ENCODE results near the gene GTF3C5.
A peak's percentile ranks its signal among the peaks of the same experiment; 100 is the strongest.

The GTF3C5 gene

DNA sequence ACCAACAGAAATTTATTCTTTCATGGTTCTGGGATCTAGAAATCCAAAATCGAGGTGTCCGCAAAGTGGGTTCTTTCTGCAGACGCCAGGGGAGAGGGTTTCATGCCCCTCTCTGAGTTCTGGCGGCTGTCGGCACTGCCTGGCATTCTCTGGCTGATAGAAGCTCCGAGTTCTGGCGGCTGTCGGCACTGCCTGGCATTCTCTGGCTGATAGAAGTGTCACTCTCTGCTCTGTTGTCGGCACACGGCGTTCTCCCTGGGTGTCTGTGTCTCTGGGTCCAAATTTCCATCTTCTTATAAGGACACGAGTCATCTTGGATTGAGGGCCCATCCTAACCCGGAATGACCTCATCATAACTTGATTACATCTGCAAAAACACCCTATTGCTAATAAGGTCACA, 44.7 kb upstream of the GTF3C5 start:
- peak overlapping the region; percentile 99 for H3K9ac ChIP-seq (ENCODE audit: low read depth, low read length, poor library complexity, severe bottlenecking)
- H3K4me1 ChIP-seq (ENCODE audit: insufficient read depth, low read length, poor library complexity, severe bottlenecking) = peaks cover 80% of the 10 kb centered on the region
- peaks cover 23% of the 10 kb centered on the region for H3F3A ChIP-seq (ENCODE audit: low read depth)
- H3K36me3 ChIP-seq (ENCODE audit: insufficient read depth, low read length) = peaks cover 49% of the 10 kb centered on the region
- no peaks in the 10 kb centered on the region for H3K27me3 ChIP-seq (ENCODE audit: insufficient read depth, low read length, poor library complexity, severe bottlenecking)
- no peak for TF ChIP-seq EZH2phosphoT487 (IDR thresholded peaks at IDR 0.05; ENCODE audit: borderline replicate concordance)
- TF ChIP-seq, protein P1, sequence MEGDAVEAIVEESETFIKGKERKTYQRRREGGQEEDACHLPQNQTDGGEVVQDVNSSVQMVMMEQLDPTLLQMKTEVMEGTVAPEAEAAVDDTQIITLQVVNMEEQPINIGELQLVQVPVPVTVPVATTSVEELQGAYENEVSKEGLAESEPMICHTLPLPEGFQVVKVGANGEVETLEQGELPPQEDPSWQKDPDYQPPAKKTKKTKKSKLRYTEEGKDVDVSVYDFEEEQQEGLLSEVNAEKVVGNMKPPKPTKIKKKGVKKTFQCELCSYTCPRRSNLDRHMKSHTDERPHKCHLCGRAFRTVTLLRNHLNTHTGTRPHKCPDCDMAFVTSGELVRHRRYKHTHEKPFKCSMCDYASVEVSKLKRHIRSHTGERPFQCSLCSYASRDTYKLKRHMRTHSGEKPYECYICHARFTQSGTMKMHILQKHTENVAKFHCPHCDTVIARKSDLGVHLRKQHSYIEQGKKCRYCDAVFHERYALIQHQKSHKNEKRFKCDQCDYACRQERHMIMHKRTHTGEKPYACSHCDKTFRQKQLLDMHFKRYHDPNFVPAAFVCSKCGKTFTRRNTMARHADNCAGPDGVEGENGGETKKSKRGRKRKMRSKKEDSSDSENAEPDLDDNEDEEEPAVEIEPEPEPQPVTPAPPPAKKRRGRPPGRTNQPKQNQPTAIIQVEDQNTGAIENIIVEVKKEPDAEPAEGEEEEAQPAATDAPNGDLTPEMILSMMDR (conservative IDR thresholded peaks at IDR 0.05; ENCODE audit: low read length) = no peak
- H2AFZ ChIP-seq (ENCODE audit: low read length) = no peak overlapping the region
- no peaks in the 10 kb centered on the region for H3K9me3 ChIP-seq (ENCODE audit: insufficient read depth, low read depth, low read length)
- H3K4me2 ChIP-seq (ENCODE audit: low read depth, low read length, poor library complexity, severe bottlenecking) = peak overlapping the region; percentile 95
- no peaks in the 10 kb centered on the region for H3K9me2 ChIP-seq (replicated peaks; ENCODE audit: low read depth, low read length)
- H3K4me3 ChIP-seq (ENCODE audit: low read length, poor library complexity, severe bottlenecking) = peak overlapping the region; percentile 67
- H3K79me2 ChIP-seq (ENCODE audit: insufficient read depth, low read length) = peaks cover 100% of the 10 kb centered on the region
- H4K20me1 ChIP-seq (ENCODE audit: insufficient read depth, low read length, poor library complexity, severe bottlenecking) = peaks cover 7% of the 10 kb centered on the region

DNA sequence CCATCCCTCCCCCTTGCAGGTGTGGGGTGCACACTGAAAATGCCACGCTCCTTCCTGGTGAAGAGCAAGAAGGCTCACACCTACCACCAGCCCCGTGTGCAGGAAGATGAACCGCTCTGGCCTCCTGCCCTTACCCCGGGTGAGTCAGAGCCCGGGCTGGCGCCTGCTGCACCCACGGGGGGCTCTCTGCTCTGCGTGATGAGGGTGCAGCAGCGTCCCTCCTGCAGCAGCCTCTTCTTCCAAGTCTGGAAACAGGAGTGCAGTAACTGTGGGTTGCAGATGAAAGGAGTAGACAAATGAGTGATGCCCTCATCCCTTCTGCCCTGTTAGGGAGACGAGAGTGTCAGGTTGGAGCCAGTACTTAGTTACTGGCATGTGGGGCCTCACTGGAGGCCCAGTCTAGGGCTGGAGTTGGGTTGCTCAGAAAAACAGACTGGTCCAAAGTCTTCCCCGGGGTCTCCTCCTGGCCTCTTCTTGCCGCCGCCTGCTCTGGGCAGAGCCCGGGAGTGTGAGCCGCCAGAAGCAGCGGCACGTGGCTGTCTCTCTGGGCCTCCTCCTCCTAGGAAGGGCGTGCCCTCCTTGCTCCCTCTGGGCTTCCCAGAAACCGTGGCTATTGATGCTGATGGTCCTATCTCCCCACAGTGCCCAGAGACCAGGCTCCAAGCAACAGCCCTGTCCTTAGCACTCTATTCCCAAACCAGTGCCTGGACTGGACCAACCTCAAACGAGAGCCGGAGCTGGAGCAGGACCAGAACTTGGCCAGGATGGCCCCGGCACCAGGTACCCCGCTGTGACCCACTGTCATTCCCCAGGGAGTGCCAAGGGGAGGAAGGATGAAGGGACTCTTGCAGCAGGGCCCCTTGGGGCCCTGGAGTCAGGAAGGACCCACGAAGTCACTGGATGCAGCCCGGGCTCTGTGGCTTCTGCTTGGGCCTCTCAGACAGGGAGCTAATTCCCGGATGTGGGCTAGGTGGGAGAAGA, 43.9 kb upstream of the GTF3C5 start:
- Histone ChIP-seq H3K36me3 (ENCODE audit: insufficient read depth, low read length) (peaks cover 53% of the 10 kb centered on the region), H3K79me2 (ENCODE audit: insufficient read depth, low read length) (peaks cover 93% of the 10 kb centered on the region), H2AFZ (ENCODE audit: low read length) (no peak overlapping the region), H3K4me3 (ENCODE audit: low read length, poor library complexity, severe bottlenecking) (peak overlapping the region; percentile 67), H4K20me1 (ENCODE audit: insufficient read depth, low read length, poor library complexity, severe bottlenecking) (peaks cover 7% of the 10 kb centered on the region), H3K4me1 (ENCODE audit: insufficient read depth, low read length, poor library complexity, severe bottlenecking) (peaks cover 81% of the 10 kb centered on the region), H3K4me2 (ENCODE audit: low read depth, low read length, poor library complexity, severe bottlenecking) (peak overlapping the region; percentile 95), H3K27me3 (ENCODE audit: insufficient read depth, low read length, poor library complexity, severe bottlenecking) (no peaks in the 10 kb centered on the region), H3F3A (ENCODE audit: low read depth) (peaks cover 28% of the 10 kb centered on the region), H3K9me2 (replicated peaks; ENCODE audit: low read depth, low read length) (no peaks in the 10 kb centered on the region), H3K9me3 (ENCODE audit: insufficient read depth, low read depth, low read length) (no peaks in the 10 kb centered on the region), H3K9ac (ENCODE audit: low read depth, low read length, poor library complexity, severe bottlenecking) (peak overlapping the region; percentile 99)
- TF ChIP-seq, protein P1 (conservative IDR thresholded peaks at IDR 0.05; ENCODE audit: low read length) = no peak
- TF ChIP-seq EZH2phosphoT487 (IDR thresholded peaks at IDR 0.05; ENCODE audit: borderline replicate concordance) = no peak

DNA sequence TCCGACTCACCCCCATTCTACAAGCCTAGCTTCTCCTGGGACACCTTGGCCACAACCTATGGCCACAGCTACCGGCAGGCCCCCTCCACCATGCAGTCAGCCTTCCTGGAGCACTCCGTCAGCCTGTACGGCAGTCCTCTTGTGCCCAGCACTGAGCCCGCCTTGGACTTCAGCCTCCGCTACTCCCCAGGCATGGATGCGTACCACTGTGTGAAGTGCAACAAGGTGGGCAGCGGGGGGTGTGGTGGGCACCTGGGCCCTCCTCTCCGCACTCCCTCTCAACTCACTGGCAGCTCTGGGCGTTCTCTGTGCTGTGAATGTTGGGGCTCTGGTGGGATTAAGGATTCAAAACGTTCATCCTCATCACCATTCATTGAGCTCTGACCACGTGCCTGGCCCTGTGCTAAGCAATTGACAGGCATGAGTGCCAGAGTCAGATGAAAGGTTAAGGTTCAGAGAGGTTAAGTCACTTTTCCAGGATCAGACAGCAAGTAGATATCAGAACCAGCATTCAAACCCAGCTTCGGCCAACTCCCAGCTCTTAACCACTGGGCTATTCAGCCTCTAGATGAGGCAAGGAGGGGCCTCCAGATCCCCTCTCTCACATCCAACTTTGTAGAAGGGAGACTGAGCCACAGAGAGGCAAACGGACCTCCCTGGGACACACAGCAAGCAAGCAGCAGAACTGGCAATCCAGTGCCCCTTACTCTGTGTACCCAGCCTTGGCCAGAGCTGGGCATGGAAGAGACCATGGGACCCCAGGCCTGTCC, 42.4 kb upstream of the GTF3C5 start:
- Histone ChIP-seq H2AFZ (ENCODE audit: low read length) (no peak overlapping the region), H3K9ac (ENCODE audit: low read depth, low read length, poor library complexity, severe bottlenecking) (no peak overlapping the region), H3K4me1 (ENCODE audit: insufficient read depth, low read length, poor library complexity, severe bottlenecking) (peaks cover 82% of the 10 kb centered on the region), H3K4me2 (ENCODE audit: low read depth, low read length, poor library complexity, severe bottlenecking) (peak overlapping the region; percentile 95), H3K9me3 (ENCODE audit: insufficient read depth, low read depth, low read length) (no peaks in the 10 kb centered on the region), H3K36me3 (ENCODE audit: insufficient read depth, low read length) (peaks cover 64% of the 10 kb centered on the region), H3F3A (ENCODE audit: low read depth) (peaks cover 37% of the 10 kb centered on the region), H4K20me1 (ENCODE audit: insufficient read depth, low read length, poor library complexity, severe bottlenecking) (peaks cover 7% of the 10 kb centered on the region), H3K4me3 (ENCODE audit: low read length, poor library complexity, severe bottlenecking) (no peak overlapping the region), H3K79me2 (ENCODE audit: insufficient read depth, low read length) (peaks cover 86% of the 10 kb centered on the region), H3K27me3 (ENCODE audit: insufficient read depth, low read length, poor library complexity, severe bottlenecking) (no peaks in the 10 kb centered on the region), H3K9me2 (replicated peaks; ENCODE audit: low read depth, low read length) (no peaks in the 10 kb centered on the region)
- no peak for TF ChIP-seq EZH2phosphoT487 (IDR thresholded peaks at IDR 0.05; ENCODE audit: borderline replicate concordance)
- TF ChIP-seq, protein P1 (conservative IDR thresholded peaks at IDR 0.05; ENCODE audit: low read length) = no peak

Measured in Loucy (cell line).